ENCODE measurements around the gene LHPP. TPM values are rescaled to one million over a fixed set of nuclear protein-coding genes. Genes with fewer than 3 reads are reported as not detected.

LHPP gene
- total and polyA plus RNA-seq, 8 donors = 8.5 to 48.7 (median 17.0) TPM

DNA sequence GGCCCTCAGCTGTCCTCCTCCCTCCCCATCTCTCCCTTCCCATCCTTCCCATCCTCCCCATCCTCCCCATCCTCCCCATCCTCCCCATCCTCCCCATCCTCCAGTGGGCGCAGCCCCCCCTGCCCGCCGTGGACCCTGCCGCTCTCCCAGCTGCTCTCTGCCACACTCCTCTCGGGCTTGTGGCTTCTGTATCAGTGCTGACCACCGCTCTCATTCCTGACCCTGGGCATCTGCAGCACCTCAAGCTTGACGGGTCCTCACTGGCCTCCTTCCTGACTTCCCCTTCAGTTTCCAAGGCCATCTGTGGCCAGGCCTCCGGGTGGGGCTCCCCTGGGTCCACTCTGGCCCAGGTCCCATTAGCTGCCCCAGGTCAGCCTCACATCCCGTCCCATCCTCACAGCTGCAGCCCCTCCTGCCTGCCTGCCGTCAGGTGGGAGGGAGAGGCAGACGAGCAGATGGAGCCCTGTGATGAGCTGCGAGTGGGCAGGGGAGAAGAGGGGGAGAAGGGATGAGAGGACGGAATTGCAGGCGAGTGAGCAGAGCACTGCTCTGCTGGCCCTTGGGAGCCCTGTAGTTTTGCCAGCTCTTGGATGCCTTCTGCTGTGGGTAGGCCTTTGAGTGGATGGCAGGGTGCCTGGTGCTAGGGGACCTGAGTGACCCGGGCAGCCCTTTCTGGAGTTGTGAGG lies 35.7 kb downstream of the LHPP start:
- no peak for TF ChIP-seq POLR2A (IDR thresholded peaks at IDR 0.05)
- no peak for TF ChIP-seq POLR2AphosphoS5 (IDR thresholded peaks at IDR 0.05)
- 73 to 92% (median 88%) methylated on average over 14 to 15 of the region's 15 CpGs for WGBS, 5 donors
- no peak for DNase-seq

DNA sequence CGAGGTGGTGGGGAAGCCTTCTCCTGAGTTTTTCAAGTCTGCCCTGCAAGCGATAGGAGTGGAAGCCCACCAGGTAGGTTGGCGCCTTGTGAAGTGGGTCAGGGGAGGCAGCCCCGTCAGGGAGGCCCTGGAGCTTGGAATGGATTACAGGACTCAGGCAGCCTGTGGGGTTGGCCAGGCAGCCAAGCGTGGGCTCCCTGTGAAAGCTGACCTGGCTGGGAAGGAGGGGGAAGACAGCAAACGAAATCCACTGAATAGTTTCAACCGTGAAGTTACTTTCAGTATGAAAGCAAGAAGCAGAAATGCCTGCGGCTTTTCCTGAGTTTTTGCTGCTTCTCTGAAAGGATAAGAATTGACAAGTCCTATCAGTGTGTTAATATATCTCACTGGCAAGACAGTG lies 36.4 kb downstream of the LHPP start:
- no peak overlapping the region for H3K27ac ChIP-seq
- H3K27me3 ChIP-seq = no peaks in the 10 kb centered on the region
- intact Hi-C loops (cut with DNase I; ENCODE audit: low total_unique reads) = no loop called here
- no peak for DNase-seq
- H3K4me3 ChIP-seq = no peak overlapping the region
- peaks cover 0 to 9% (median 5%) of the 10 kb centered on the region in 4 donors for H3K9me3 ChIP-seq
- TF ChIP-seq POLR2AphosphoS5 (IDR thresholded peaks at IDR 0.05) = no peak
- TF ChIP-seq EP300 (IDR thresholded peaks at IDR 0.05) = no peak
- TF ChIP-seq, protein P1, sequence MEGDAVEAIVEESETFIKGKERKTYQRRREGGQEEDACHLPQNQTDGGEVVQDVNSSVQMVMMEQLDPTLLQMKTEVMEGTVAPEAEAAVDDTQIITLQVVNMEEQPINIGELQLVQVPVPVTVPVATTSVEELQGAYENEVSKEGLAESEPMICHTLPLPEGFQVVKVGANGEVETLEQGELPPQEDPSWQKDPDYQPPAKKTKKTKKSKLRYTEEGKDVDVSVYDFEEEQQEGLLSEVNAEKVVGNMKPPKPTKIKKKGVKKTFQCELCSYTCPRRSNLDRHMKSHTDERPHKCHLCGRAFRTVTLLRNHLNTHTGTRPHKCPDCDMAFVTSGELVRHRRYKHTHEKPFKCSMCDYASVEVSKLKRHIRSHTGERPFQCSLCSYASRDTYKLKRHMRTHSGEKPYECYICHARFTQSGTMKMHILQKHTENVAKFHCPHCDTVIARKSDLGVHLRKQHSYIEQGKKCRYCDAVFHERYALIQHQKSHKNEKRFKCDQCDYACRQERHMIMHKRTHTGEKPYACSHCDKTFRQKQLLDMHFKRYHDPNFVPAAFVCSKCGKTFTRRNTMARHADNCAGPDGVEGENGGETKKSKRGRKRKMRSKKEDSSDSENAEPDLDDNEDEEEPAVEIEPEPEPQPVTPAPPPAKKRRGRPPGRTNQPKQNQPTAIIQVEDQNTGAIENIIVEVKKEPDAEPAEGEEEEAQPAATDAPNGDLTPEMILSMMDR (IDR thresholded peaks at IDR 0.05) = no peak
- TF ChIP-seq POLR2A (IDR thresholded peaks at IDR 0.05) = no peak
- peaks cover 0 to 51% (median 19%) of the 10 kb centered on the region in 4 donors for H3K36me3 ChIP-seq
- WGBS, 5 donors = 92 to 95% (median 93%) methylated on average over 8 of the region's 8 CpGs
- H3K4me1 ChIP-seq = peaks cover 0 to 5% (median 0%) of the 10 kb centered on the region in 4 donors

More for the DNA sequence above, 35.7 kb downstream of the LHPP start:
- Histone ChIP-seq H3K4me1 (peaks cover 0 to 5% (median 0%) of the 10 kb centered on the region in 4 donors), H3K27ac (no peak overlapping the region), H3K9me3 (peaks cover 0 to 9% (median 5%) of the 10 kb centered on the region in 4 donors), H3K4me3 (no peak overlapping the region), H3K27me3 (no peaks in the 10 kb centered on the region), H3K36me3 (peaks cover 0 to 48% (median 19%) of the 10 kb centered on the region in 4 donors)
- intact Hi-C loops (cut with DNase I; ENCODE audit: low total_unique reads) = no loop called here

DNA sequence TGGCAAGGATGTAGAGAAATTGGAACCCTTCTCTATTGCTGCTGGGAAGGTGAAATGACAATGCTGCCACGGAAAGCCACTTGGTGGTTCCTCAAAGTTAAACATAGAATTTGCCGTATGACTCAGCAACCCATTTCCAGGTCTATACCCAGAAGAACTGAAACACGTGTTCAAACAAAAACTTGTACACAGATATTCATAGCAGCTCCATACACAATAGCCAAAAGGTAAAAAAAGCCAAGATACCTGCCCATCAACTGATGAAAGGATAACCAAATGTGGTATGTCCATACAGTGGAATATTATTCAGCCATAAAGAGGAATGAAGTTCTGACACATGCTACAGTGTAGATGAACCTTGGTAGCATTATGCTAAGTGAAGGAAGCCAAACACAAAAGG lies 39.1 kb downstream of the LHPP start:
- H3K36me3 ChIP-seq = peaks cover 0 to 50% (median 19%) of the 10 kb centered on the region in 4 donors
- H3K4me3 ChIP-seq = no peak overlapping the region
- no peak for TF ChIP-seq EP300 (IDR thresholded peaks at IDR 0.05)
- TF ChIP-seq, protein P1 (IDR thresholded peaks at IDR 0.05) = no peak
- TF ChIP-seq POLR2A (IDR thresholded peaks at IDR 0.05) = no peak
- TF ChIP-seq POLR2AphosphoS5 (IDR thresholded peaks at IDR 0.05) = no peak
- WGBS, 5 donors = 77 to 94% (median 92%) methylated on average over 3 of the region's 3 CpGs
- no peaks in the 10 kb centered on the region for H3K27me3 ChIP-seq
- no peak for DNase-seq
- no peak overlapping the region for H3K27ac ChIP-seq
- intact Hi-C loops (cut with DNase I; ENCODE audit: low total_unique reads) = no loop called here
- peaks cover 0 to 9% (median 5%) of the 10 kb centered on the region in 4 donors for H3K9me3 ChIP-seq
- no peaks in the 10 kb centered on the region for H3K4me1 ChIP-seq

DNA sequence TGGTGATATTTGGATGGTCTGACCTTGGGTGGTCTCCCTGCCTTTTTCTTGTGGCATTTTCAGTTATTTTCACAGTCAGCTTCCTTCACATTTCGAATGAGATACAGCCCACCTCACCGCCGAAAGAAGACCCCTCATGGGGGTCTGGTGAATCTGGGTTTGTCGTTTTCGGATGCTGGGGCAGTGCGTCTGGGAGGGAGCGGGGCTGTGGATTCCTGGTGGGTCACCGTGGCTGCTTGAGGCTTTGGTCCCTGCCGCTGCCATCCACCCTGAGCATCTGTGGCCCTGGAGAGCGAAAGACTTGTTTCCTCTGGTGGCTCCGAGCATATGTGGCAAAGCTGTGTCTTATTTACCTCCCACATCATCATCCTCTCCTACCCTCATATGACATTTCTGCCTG lies 43.1 kb downstream of the LHPP start:
- H3K9me3 ChIP-seq = peaks cover 0 to 9% (median 5%) of the 10 kb centered on the region in 4 donors
- no peak overlapping the region for H3K4me3 ChIP-seq
- TF ChIP-seq, protein P1 (IDR thresholded peaks at IDR 0.05) = no peak
- TF ChIP-seq POLR2AphosphoS5 (IDR thresholded peaks at IDR 0.05) = no peak
- no peak for TF ChIP-seq EP300 (IDR thresholded peaks at IDR 0.05)
- no peak for TF ChIP-seq POLR2A (IDR thresholded peaks at IDR 0.05)
- H3K27ac ChIP-seq = no peak overlapping the region
- DNase-seq = no peak
- peaks cover 0 to 29% (median 14%) of the 10 kb centered on the region in 4 donors for H3K36me3 ChIP-seq
- H3K27me3 ChIP-seq = no peaks in the 10 kb centered on the region
- intact Hi-C loops (cut with DNase I; ENCODE audit: low total_unique reads) = no loop called here
- 83 to 94% (median 92%) methylated on average over 11 of the region's 11 CpGs for WGBS, 5 donors
- no peaks in the 10 kb centered on the region for H3K4me1 ChIP-seq

DNA sequence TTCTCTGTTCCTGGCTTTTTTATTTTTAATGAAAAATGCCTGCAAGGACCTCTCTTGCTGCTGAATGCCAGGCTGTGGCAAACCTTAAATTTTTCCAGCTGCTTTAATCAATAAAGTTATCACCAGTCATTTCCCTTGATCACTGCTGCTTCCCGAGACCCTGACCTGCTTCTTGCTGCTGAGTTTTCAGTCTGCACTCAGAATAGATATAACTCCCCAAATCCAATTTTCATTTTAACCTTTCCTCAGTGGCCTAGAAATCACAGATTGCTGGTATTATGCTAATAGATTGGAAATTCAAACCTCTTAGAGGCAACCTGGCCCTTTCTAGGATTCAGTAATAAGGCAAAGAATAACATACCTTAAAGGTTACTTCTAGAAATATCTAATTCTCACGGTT lies 43.7 kb downstream of the LHPP start:
- Histone ChIP-seq H3K4me1 (no peaks in the 10 kb centered on the region), H3K4me3 (no peak overlapping the region), H3K36me3 (peaks cover 0 to 28% (median 15%) of the 10 kb centered on the region in 4 donors), H3K9me3 (peaks cover 0 to 9% (median 5%) of the 10 kb centered on the region in 4 donors), H3K27ac (no peak overlapping the region), H3K27me3 (no peaks in the 10 kb centered on the region)
- DNase-seq = no peak
- WGBS, 5 donors = 56 to 82% (median 73%) methylated on average over 2 of the region's 2 CpGs
- intact Hi-C loops (cut with DNase I; ENCODE audit: low total_unique reads) = no loop called here
- TF ChIP-seq, protein P1 (IDR thresholded peaks at IDR 0.05) = no peak
- TF ChIP-seq EP300 (IDR thresholded peaks at IDR 0.05) (no peak), POLR2A (IDR thresholded peaks at IDR 0.05) (no peak), POLR2AphosphoS5 (IDR thresholded peaks at IDR 0.05) (no peak)
